Eye (tissue), 1 donor: ENCODE data around the gene LTBP4.

Source experiments
- DNase-seq: peaks from one replicate; pipeline ENCODE4 v3.0.0-alpha.2; 2015

LTBP4 gene

GRCh38 chr19:40598918-40599307 is 2.3 kb upstream of the LTBP4 start:
- DNase-seq = no peak

GRCh38 chr19:40599331-40599901 is 1.8 kb upstream of the LTBP4 start:
- peak; percentile 39 for DNase-seq

DNA sequence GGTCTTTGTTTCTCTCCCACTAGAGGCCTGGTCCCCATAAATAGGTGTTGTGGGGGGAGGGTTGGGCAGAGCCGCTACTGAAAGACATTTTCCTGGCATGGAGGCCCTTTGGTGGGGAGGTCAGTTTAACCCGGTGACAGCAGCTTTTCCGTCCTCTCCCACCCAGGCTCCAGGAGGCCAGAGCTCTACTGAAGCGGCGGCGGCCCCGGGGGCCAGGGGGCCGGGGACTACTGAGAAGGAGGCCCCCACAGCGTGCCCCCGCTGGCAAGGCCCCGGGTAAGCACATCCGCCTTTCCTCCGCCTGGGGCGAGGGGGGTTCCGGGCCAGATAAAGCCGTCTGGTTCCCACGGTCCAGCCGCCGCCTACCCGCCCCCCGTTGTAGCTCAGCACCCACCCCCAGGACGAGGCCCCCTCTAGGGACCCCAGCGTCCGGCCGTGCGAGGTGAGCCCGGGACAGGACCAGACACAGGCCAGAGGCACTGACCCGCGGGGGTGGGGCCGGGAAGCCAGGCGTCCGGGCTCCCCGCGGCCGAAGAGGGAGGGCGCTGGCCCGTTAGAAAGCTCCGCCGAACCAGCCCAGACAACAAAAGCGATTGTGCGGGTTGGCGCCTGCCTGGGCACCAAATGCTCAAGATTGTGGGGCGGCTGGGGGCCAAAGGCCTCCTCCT is 1.1 kb upstream of the LTBP4 start:
- no peak for DNase-seq

DNA sequence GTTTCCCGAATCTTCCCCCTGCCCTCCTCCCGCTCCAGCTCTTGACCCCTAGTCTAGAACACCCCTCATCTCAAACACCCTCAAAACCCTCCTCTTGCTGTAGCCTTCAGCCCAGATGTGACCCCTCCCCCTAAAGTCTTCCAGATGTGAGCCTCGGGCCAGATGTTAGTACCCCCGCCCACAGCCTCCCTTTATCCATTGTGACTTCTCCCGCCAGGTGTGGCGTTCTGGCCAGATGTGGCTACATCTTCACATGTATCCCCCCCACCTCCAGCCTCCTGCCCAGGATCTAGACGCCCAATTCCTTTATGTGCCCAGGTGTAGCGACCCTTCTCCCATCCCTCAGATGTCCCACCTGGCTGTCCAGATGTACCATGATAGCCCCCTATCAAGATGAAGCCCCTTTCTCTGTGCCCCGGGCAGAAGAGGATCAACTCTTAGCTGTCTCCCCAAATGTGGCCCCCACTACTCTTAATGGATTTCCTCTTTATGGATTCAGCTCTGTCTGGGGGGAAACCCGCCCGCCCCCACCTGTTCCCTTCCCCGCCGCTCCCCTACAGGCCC is 517 bp upstream of the LTBP4 start:
- DNase-seq = peak; percentile 49

DNA sequence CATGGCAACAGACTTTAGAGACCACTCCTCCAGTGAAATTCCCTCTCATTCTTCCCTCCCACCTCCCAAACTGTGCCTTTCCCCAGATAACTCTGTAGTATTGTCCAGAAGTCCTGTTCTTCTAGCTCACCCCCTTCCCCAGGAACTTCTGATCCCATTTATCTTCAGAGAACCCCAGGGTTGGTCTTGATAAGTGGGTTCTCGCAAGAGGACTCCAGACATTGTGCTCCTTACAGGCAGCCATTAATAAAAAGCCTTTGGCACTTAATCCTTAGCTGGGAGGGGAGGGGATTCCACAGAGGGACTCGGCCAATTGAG is 1.9 kb downstream of the LTBP4 start:
- no peak for DNase-seq

DNA sequence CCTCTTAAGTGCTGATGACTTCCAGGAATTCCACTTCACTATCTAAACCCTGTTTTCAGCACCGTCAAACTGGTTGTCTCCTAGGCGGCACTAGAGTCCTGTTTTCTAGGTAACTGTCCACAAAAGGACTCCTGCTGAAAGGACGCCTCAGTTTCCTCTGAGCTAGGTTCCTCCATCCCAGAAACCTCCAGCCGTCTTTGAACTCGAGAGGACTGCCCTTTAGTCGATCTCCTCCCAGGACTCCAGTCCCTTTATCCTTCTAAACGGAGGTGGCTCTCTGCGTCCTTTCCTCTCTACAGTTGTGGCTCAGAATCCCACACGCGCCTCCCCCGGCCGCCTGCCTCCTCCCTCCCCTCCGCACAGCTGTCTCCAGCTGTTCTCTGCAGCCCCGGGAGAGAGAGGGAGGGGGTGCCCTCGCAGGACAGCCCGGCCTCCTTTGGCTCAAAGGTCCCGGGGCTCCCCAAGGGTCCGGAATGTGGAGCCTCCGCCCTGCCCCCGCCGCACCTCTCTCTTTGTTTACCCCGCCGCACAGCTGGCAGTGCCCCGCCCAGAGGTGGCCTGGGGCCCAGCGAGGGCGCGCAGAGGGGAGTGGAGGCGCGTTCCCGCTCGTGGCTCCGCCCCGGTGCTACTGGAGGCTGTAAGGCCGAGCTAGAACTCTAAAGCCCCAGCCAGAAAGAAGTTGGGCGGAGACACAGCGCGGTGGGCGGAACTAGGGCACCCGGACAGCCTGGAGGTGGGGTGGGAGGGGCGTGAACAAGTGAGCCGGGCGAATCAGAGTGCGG is 2.4 kb downstream of the LTBP4 start:
- DNase-seq = peak; percentile 97

GRCh38 chr19:40604171-40604646 is 3.0 kb downstream of the LTBP4 start:
- DNase-seq = no peak

DNA sequence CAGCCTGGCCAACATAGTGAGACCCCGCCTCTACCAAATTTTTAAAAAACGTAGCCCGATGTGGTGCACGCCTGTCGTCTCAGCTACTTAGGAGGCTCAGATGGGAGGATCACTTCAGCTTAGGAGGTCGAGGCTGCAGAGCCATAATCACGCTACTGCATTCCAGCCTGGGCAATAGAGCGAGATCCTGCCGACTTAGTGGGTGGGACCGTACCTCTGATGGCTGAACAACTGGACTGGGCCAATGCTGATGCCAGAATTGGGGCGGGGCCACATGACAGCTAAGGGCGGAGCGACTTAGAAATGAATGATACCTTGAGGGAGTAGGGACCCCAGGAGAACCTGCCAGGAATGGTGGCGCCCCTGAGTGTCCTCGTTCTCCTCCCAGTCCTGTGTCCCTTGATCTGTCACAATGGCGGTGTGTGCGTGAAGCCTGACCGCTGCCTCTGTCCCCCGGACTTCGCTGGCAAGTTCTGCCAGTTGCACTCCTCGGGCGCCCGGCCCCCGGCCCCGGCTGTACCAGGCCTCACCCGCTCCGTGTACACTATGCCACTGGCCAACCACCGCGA is 3.6 kb downstream of the LTBP4 start:
- no peak for DNase-seq

DNA sequence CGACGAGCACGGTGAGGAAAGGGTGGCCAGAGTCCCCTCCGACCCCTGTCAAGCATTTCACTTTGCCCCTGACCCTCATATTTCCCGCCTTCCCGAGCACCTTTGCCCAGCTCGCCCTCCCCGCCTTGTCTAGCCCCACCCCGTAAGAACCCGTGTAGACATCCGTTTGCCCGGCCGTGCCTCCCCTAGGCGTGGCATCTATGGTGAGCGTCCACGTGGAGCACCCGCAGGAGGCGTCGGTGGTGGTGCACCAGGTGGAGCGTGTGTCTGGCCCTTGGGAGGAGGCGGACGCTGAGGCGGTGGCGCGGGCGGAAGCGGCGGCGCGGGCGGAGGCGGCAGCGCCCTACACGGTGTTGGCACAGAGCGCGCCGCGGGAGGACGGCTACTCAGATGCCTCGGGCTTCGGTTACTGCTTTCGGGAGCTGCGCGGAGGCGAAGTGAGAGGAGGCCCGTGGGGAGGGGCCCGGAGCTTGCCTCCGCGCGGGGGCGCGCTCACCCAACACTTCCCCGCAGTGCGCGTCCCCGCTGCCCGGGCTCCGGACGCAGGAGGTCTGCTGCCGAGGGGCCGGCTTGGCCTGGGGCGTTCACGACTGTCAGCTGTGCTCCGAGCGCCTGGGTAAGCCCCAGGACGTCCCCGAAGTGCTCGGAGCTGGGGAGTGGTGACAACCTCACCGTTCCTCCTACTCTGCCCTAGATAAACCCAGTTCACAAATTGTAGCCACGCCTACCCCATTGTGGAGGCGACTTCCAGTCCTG is 4.2 kb downstream of the LTBP4 start:
- DNase-seq = peak; percentile 74

- DNase-seq = no peak
These were observed 6.4 kb downstream of the LTBP4 start for GRCh38 chr19:40607311-40608239.

GRCh38 chr19:40608240-40608621 is 7.1 kb downstream of the LTBP4 start:
- DNase-seq = no peak

GRCh38 chr19:40608957-40609356 is 7.8 kb downstream of the LTBP4 start:
- no peak for DNase-seq

GRCh38 chr19:40609561-40610395 is 8.6 kb downstream of the LTBP4 start:
- peak; percentile 75 for DNase-seq

DNA sequence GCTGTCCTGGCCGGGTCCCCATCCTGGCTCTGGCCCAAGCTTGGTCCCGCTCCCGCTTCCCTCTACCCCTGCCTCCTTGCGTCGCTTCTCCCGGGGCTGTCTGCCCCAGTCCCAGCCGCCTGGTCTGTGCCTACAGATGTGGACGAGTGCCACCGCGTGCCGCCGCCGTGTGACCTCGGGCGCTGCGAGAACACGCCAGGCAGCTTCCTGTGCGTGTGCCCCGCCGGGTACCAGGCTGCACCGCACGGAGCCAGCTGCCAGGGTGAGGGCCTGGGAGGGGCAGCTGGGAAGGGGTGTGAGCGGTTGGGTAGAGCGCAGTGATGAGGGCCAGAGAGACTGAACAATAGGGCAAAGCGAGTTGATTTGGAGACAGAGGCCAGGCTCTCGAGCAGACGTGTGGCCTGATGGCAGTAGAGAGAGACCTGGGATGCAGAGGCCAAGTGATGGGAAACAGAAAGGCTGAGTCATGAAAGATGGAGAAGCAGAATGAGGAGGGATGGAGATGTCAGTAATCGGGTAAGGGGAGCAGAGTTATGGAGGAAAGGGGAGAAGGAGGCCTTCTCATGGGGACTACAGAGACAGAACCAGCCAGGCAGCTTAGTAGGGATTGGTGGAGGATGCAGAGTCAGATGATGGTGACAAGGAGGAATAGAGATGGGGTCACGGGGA is 9.4 kb downstream of the LTBP4 start:
- DNase-seq = peak; percentile 44

GRCh38 chr19:40611096-40611495 is 9.9 kb downstream of the LTBP4 start:
- no peak for DNase-seq

GRCh38 chr19:40611900-40612698 is 10.9 kb downstream of the LTBP4 start:
- DNase-seq = no peak

DNA sequence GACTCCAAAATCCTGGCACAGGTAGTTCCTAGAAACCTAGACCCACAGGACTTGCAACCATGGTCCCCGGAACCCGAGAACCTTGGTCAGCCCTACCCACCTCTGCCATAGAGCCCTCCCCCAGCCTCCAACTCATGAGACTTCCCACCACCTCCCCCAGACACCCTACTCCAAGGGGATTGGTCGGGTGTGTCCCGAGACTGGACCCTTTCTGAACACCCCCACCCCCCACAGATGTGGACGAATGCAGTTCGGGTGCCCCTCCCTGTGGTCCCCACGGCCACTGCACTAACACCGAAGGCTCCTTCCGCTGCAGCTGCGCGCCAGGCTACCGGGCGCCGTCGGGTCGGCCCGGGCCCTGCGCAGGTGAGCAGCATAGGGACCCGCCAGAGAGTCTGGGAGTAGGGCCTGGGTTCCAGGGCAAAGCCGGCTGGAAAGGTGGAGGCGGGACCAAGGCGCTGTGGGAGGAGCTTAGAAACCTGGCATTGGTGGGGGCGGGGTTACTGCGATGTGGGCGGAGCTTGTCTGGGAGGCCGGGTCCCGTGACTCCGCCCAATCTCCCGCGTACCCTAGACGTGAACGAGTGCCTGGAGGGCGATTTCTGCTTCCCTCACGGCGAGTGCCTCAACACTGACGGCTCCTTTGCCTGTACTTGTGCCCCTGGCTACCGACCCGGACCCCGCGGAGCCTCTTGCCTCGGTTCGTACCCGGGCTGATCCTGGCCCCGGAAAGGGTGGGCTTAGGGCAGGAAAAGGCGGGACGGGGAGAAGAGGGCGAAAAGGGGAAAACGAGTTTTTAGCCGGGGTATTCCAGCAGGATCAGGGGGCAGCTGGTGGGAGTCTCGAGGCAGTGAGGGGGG is 11.9 kb downstream of the LTBP4 start:
- DNase-seq = peak; percentile 72
